Stimulated activated CD8-positive, alpha-beta memory T cell treated with anti-CD3 and anti-CD28 coated beads, Interleukin-15, amount 100 ng/mL, for 48 hours (primary cell): Measurements from ENCODE around the gene CGB8.
"Not testable (repeated sequence)": the region's sequence is repeated elsewhere in the genome, so short reads cannot be mapped to it uniquely, and the experiment has no call there.

Source experiments
- DNase-seq, 2 donors: peaks; one replicate each; pipeline ENCODE4 v3.0.0-alpha.2; 2020; ENCODE audit warnings: low read depth in 2 of 2

Gene CGB8

DNA sequence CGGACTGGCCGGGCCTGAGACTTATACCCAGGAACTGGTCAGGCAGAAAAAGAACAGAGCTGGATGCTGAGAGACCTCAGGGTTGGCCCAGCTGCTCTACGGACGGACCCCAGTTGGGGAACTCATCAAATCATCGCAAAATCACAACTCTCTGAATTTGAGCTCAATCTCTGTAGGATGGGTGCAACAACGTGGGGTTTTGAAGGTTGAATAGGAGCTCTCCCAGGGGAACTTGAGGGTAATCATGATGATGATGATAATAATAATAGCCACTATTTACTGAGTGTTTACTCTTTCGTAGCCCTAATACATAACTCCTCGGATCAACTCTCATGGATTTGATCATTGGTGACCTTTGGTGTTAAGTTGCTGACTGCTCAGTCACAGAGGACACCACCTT is 18.6 kb downstream of the CGB8 start:
- not testable (repeated sequence) for DNase-seq

DNA sequence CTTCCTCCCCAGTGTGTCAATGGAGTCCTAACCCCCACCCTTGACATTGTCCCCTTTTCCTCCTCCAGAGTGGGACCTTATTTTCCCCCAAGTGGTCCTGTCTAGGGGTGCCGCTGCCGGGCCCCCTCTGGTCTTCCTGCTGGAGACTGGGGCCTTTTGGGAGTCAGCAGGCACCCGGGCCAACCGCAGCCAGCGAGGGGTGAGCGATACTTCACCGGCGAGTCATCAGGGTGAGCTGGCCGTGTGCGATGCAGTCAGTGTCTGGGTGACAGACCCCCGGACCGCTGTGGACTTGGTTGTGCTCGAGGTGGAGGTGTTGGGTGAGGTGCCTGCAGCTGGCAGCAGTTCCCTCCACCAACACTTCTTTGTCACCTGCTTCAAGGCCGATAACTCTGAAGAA is 19.2 kb downstream of the CGB8 start:
- not testable (repeated sequence) for DNase-seq

DNA sequence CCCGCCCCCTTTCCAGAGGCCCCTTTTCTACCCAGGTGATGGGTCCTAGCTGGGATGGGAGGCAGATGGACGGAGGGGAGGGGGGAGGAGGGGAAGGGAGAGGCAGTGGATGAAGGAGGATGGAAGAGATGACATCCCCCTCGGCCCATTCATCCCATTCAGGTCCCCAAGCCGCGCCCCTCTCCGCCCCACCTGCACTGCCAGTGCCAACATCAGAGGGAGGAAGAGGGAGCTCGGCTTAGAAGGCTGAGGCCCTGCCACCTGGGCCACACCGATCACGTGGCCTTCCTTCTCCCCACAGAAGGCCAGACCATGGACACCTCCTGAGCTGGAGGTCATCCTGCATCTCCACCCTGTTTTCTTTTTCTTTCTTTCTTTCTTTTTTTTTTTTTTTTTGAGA is 20.2 kb downstream of the CGB8 start:
- not testable (repeated sequence) for DNase-seq

DNA sequence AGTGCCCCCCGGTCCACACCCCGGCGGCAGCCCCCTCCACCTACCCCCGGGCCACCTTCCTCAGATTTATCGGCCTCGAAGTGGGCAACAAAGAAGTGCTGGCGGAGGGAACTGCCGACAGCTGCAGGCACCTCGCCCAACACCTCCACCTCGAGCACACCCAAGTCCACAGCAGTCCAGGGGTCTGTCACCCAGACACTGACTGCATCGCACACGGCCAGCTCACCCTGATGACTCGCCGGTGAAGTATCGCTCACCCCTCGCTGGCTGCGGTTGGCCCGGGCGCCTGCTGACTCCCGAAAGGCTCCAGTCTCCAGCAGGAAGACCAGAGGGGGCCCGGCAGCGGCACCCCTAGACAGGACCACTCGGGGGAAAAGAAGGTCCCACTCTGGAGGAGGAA is 23.3 kb downstream of the CGB8 start:
- not testable (repeated sequence) for DNase-seq

- DNase-seq, result not testable (repeated sequence)
These were observed 23.8 kb downstream of the CGB8 start for GRCh38 chr19:49025088-49025487.

GRCh38 chr19:49024233-49024632 is 24.7 kb downstream of the CGB8 start, which contains the start of gene CGB3:
CGB3 (minus strand) TSS chr19:49024333; CDS start chr19:49023971, 362 bp downstream.
- not testable (repeated sequence) for DNase-seq

DNA sequence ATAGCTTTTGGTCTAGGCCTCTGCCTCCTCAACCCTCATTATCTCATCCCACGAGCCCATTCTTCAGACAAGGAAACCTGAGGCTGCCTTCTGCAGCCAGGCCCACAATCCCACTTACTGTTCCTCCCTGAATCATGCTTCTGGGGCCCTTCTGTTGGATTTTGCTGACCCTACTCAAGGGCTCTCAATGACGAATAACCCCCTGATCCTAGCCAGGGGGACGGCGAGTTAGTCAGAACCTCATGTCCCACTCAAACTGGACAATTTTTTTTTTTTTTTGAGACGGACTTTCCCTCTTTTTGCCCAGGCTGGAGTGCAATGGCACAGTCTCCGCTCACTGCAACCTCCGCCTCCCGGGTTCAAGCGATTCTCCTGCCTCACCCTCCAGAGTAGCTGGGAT is 26.8 kb downstream of the CGB8 start:
- DNase-seq, result no peak

GRCh38 chr19:49020931-49021895 is 27.7 kb downstream of the CGB8 start:
- DNase-seq, result no peak

DNA sequence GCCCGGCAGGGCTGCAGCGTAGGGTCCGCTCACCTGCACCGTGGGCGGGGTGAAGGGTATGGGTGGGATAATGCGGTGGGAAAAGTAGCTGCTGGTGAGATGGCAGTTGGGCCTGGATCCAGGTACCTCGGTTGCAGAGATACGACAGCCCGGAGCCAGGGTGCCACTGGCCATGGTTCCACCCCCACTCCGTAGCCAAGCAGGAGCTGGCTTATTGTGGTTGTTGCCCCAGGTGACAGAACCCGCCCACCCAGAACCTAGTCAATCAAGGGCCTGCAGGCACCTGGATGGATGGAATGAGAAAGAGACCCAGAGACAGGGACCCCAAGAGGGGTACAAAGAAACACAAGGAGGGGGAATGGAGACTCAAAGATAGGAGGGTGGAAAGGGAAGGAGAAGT is 28.6 kb downstream of the CGB8 start:
- DNase-seq, result no peak

- DNase-seq, result peak in 1 of 2 donors; percentile 38
These were observed 29.5 kb downstream of the CGB8 start for GRCh38 chr19:49019242-49019932.

GRCh38 chr19:49018388-49019241 is 30.3 kb downstream of the CGB8 start:
- not testable (repeated sequence) for DNase-seq

DNA sequence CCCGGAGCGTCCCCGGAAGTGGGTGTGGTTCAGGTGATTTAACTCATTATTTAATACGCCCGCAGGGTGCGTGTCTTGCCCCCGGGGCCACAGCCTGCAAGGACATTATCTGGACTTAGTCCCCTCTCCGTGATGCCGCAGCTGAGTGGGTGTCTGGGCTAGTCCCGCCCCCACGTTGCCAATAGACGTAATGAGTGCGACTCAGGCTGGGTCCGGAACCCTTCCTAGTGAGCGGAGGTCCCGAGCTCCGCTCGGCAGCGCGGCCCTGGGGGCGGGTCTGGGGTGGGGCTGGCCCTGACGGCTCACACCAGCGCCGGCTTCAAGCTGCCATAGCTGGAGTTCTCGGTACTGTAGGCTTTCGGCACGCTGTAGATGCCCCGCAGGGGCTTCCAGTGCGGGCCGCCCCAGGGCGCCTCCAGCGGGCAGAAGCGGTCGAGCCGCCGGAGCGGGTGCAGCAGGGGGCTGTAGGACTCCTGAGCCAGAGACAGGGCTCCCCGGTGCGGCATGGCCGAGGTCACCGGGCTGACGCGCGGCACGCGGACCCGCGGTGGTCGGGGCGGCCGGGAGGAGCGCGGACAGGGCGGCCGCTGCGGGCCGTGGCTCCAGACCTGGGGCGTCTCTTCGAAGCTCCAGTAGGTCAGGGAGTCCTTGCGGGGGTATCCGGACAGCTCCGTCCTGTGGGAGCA is 31.1 kb downstream of the CGB8 start:
- DNase-seq, result peak; percentile 46 to 55

DNA sequence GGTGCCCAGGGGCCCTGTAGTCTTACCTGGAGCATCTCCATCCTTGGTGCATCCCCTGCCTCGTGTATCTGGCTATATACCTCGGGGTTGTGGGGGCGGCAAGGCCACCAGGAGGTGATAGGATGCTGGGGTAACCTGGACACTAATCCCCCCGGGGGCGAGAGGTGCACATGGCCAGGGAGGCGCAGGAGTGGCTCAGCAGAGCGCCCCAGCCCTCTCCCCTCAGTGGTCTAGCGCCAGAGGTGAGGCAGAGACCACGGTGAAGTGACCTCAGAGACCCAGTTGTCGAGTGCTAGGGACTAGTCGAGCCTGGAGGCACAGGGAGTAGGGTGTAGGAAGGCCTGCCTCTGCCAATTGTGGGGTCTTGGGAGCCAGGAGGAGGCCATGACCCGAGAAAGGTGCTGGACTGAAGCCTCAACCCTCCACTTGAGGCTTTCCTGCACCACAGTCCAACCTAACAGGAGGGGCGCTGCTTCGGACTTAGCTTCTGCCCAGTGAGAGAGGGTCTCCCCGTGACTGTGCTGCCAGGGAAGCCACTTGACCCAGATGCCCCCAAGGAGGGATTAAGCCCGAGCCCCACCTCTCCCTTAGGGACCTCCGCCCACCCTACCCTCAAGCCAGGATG is 31.8 kb downstream of the CGB8 start, which contains the start of gene LHB:
LHB (minus strand) TSS at position 51 of the 625 bp plus-strand sequence; CDS start at position 41, 10 bp downstream.
- no peak for DNase-seq

GRCh38 chr19:49016067-49016839 is 32.7 kb downstream of the CGB8 start:
- DNase-seq, result no peak

DNA sequence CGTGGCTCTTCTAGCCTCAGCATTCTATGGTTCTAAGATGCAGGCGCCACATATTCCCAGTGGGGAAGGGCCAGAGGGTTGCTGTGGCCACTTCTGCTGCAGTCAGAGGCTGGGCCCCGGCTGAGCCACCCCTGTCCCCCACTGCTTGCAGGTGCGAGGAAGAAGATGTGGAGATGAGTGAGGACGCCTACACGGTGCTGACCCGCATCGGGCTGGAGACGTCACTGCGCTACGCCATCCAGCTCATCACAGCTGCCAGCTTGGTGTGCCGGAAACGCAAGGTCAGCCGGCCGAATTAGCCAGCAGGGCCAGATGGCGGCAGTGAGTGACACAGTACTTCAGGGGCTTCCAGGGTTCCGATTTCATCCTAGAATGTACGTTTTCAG is 34.0 kb downstream of the CGB8 start:
- no peak for DNase-seq

GRCh38 chr19:49014123-49014869 is 34.6 kb downstream of the CGB8 start:
- DNase-seq, result no peak

GRCh38 chr19:49011194-49011593 is 37.7 kb downstream of the CGB8 start:
- no peak for DNase-seq

GRCh38 chr19:49010453-49010852 is 38.5 kb downstream of the CGB8 start:
- no peak for DNase-seq

DNA sequence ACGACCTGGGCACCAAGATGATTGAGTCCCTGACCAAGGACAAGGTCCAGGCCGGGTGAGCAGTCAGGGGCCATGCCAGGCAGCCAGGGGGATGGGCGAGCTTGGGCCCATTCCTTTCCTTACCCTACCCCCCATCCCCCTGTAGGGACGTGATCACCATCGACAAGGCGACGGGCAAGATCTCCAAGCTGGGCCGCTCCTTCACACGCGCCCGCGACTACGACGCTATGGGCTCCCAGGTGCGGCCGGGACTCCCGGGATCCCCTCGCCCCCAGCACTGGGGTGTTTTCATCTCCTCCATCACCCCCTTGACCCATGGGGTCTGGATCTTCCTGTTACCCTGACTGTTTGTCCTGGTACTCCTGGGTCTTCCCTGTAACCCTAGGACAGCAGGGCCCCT is 39.1 kb downstream of the CGB8 start:
- DNase-seq, result no peak
